Activated CD4-positive, CD25-positive, alpha-beta regulatory T cell treated with anti-CD3 and anti-CD28 coated beads, Interleukin-2, amount 50 U/mL, for 24 hours (primary cell): ENCODE data around the gene CFAP221.
A peak's percentile ranks its signal among the peaks of the same experiment; 100 is the strongest.

Experiments used
- ATAC-seq, 2 donors: fragments of 150-1000 bp; cut with Tn5 transposase; one replicate each; pipeline ENCODE4 v1.10.0; 2021; ENCODE audit warnings: mild to moderate bottlenecking in 1 of 2, moderate library complexity in 1 of 2

The CFAP221 gene

GRCh38 chr2:119647440-119648169, 103.4 kb downstream of the CFAP221 start:
- no peak for ATAC-seq

- no peak for ATAC-seq
Measured at GRCh38 chr2:119649364-119649917, 105.2 kb downstream of the CFAP221 start.

GRCh38 chr2:119650206-119650605, 106.0 kb downstream of the CFAP221 start:
- no peak for ATAC-seq

DNA sequence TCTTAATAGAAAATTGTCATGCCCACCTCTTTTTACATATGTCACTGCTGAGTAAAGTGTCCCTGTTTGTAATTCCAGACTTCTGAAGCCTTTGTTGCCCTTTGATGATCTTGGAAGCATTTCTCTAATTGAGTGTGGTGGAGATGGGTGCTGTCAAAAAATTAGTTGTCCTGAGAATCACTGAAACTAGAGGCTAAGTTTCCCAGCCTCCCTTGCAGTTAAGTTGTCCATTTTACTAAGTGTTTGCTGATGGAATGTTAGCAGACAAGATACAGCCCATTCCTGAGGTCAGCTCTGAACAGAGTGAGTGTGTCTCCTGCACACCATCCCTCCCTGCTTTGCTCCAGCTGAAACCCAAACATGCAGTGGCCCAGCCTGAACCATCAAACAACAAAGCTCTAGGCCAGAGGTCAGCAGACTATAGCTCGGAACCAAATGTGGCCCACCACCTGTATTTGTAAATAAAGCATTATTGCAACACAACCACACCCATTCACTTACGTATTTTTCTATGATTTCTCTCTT, 106.7 kb downstream of the CFAP221 start:
- ATAC-seq, result no peak

- ATAC-seq, result no peak
Measured at GRCh38 chr2:119657466-119658145, 113.4 kb downstream of the CFAP221 start.

GRCh38 chr2:119659601-119660342, 115.5 kb downstream of the CFAP221 start:
- no peak for ATAC-seq

DNA sequence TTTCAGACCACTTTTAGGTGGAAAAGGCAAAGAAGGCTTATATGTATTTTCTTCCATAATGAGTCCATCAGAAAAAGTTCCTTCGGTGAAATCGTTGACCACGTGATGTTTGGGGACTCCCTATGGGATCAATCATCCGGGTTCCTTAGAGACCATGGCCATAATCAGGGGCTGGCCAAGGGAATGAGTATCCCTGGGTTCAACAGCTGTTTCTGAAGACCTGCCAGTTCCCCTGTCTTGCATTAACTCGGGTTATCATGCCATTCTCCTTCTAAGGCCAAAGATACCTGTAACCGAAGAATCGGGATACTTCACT, 116.1 kb downstream of the CFAP221 start:
- no peak for ATAC-seq

DNA sequence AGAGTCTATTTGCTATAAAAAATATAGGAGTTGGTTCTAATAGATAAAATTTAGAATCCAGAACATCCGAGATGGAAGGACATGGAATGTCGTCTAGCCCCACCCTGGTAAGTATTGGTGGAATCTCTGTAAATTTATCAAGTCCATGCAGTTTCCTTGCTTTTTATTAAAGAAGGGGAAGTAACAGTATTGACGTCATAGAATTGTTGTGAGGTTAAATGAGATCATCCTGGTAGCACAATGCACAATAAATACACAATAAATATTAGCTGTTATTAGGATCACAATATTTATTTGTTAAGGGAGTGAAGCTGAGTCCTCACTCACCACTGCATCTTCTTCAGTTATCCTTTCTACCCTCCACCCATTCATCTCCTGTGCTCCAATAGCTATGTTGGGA, 118.0 kb downstream of the CFAP221 start:
- ATAC-seq, result no peak

- no peak for ATAC-seq
Measured at GRCh38 chr2:119668546-119668945, 124.3 kb downstream of the CFAP221 start.

- ATAC-seq, result no peak
Measured at GRCh38 chr2:119671016-119671415, 126.8 kb downstream of the CFAP221 start.

DNA sequence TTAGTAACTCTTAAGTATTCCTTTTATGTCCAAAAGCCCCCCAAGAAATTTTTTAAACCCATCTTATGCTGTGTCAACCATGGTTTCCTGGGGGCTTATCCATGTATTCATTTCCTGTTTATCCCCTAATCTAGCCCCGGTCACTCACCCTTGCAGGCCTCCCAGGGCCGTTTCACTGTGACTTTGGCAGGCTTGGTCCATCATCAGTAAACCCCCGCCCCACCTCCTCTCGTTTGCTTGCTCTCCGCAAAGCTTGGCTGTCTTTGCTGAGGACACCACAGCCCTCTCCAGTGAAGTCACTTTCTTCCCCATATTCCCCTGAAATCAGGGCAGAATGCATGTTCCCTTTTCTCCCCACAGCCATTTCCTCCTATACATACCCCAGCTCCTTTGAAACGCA, 127.5 kb downstream of the CFAP221 start:
- ATAC-seq, result no peak

GRCh38 chr2:119672161-119672862, 128.1 kb downstream of the CFAP221 start:
- ATAC-seq, result no peak

- no peak for ATAC-seq
Measured at GRCh38 chr2:119673796-119674195, 129.5 kb downstream of the CFAP221 start.

- no peak for ATAC-seq
Measured at GRCh38 chr2:119674711-119675500, 130.7 kb downstream of the CFAP221 start.

GRCh38 chr2:119678021-119678656, 133.9 kb downstream of the CFAP221 start:
- peak in 1 of 2 donors; percentile 1 for ATAC-seq

DNA sequence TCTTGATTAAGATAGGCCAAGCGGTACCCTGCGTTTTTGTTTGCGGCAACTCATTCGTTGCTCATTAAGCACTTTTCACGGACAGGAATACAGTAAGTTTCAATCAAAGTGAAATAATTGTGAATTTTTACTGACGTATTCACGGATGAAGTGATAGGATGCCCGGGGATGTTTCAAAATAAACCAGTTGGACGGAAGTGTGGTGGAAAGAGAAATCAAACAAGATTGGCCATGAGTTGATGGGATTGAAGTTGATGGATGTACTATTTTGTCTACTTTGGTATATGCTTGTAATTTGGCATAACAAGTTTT, 135.2 kb downstream of the CFAP221 start:
- ATAC-seq, result no peak

DNA sequence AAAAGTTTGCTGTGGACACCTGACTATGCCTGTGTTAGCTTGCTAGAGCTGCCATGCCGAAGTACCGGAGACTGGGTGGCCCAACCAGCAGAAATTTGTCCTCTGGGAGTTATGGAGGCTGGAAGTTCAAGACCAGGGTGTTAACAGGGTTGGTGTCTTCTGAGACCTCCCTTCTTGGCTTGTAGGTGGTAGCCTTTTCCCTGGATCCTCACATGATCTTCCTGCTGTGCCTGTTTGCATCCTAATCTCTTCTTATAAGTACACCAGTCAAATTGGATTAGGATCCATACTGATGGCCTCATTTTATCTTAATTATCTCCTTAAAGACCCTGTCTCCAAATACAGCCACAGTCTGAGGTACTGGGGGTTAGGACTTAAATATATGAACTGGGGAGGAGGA, 135.6 kb downstream of the CFAP221 start:
- no peak for ATAC-seq

GRCh38 chr2:119680457-119681202, 136.4 kb downstream of the CFAP221 start:
- no peak for ATAC-seq

DNA sequence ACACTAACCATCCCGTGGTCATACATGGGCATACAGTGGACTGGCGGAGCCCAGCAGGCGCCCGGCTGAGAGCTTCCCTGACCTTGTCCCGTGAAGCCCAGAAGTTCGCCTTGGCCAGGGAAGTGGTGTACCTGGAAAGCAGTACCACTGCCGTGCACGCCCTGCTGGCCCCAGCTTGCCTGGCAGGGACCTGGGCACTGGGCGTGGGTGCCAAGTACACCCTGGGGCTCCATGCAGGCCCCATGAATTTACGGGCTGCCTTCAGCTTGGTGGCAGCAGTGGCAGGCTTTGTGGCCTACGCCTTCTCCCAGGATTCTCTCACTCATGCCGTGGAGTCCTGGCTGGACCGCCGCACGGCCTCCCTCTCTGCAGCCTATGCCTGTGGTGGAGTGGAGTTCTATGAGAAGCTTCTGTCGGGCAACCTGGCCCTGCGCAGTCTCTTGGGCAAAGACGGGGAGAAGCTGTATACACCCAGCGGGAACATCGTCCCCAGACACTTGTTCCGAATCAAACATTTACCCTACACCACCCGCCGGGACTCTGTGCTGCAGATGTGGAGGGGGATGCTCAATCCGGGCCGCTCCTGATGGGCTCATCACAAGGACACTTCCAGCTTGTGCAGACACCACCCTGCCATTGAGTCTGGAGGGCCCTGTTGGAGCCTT, 137.1 kb downstream of the CFAP221 start:
- no peak for ATAC-seq

- no peak for ATAC-seq
Measured at GRCh38 chr2:119681868-119682220, 137.6 kb downstream of the CFAP221 start.
